Sigmoid colon (tissue), 7 donors: ENCODE results near the gene COLEC11. TPM values are rescaled to one million over a fixed set of nuclear protein-coding genes. Genes with fewer than 3 reads are reported as not detected.

Experiments
- DNase-seq: peaks from one replicate; pipeline ENCODE4 v3.0.0-alpha.2; 2019
- H3K27ac ChIP-seq, 4 donors: fragments of 200-600 bp; sonication (generic); one replicate each; pipeline ENCODE4 v1.5.1; 2016 to 2019; ENCODE audit warnings: mild to moderate bottlenecking in 1 of 4
- H3K27me3 ChIP-seq, 3 donors: fragments of 200-600 bp; sonication (generic); one replicate each; pipeline ENCODE4 v1.5.1; 2019; ENCODE audit warnings: mild to moderate bottlenecking in 1 of 3
- H3K36me3 ChIP-seq, 4 donors: fragments of 200-600 bp; sonication (generic); one replicate each; pipeline ENCODE4 v1.5.1; 2016 to 2019
- H3K4me1 ChIP-seq, 4 donors: fragments of 200-600 bp; sonication (generic); one replicate each; pipeline ENCODE4 v1.5.1; 2017 to 2019
- H3K4me3 ChIP-seq, 4 donors: fragments of 200-600 bp; sonication (generic); one replicate each; pipeline ENCODE4 v1.5.1; 2017 to 2019; ENCODE audit warnings: mild to moderate bottlenecking in 2 of 4, moderate library complexity in 1 of 4
- H3K9me3 ChIP-seq, 4 donors: fragments of 200-600 bp in 3 of 4; sonication (generic) in 3 of 4; one replicate each; pipeline versions ENCODE4 v1.5.1 to v1.6.1; 2013 to 2019
- EP300 ChIP-seq, 4 donors: sonication (generic); formaldehyde crosslinking; IDR thresholded peaks; one replicate each; pipeline ENCODE4 v1.6.1; 2017; ENCODE audit warnings: antibody characterized with exemption in 4 of 4
- POLR2A ChIP-seq, 2 donors: fragments of 450-650 bp; IDR thresholded peaks; one replicate each; pipeline ENCODE4 v1.6.1; 2016; ENCODE audit warnings: antibody characterized with exemption in 2 of 2, mild to moderate bottlenecking in 2 of 2, moderate library complexity in 2 of 2
- POLR2AphosphoS5 ChIP-seq, 4 donors: sonication (generic); formaldehyde crosslinking; IDR thresholded peaks; one replicate each; pipeline ENCODE4 v1.6.1; 2017; ENCODE audit warnings: antibody characterized with exemption in 4 of 4
- WGBS, 2 donors: extraction: QIAGEN DNeasy Blood & Tissue Kit; methylation state at CpG; one replicate each; pipeline ENCODE4 v1.1.7; 2013; 5-methylcytosine and 5-hydroxymethylcytosine counted together
- intact Hi-C: fragments of 100-400 bp; cut with DNase I; formaldehyde crosslinking; loops from one replicate; pipeline ENCODE4 v1.15.1; 2023
- polyA plus RNA-seq, 3 donors: library from polyadenylated mRNA; stranded (reverse); fragments of 200-250 nt; gene quantifications; one replicate each; pipeline ENCODE4 v1.2.3, GENCODE V29; 2013
- total RNA-seq, 4 donors: library from RNA; depleted of rRNA; stranded (reverse); fragments of >200 nt; gene quantifications; one replicate each; pipeline ENCODE4 v1.1.0, GENCODE V29; 2016
- TF ChIP-seq, protein P1 (sequence below), 4 experiments: fragments of 450-650 bp in 3 of 4; fragments of 200-600 bp in 1 of 4; IDR thresholded peaks; one replicate each; pipeline ENCODE4 v1.5.1; 2016 to 2019; ENCODE audit warnings: antibody characterized with exemption in 4 of 4, mild to moderate bottlenecking in 3 of 4, moderate library complexity in 2 of 4
- donor health status: healthy with polysubstance abuse.
- donor health status: Bipolar disorder and iron deficiency.
- donor health status: healthy.

COLEC11 gene
- total and polyA plus RNA-seq, 7 donors = 0.92 to 8.2 (median 2.9) TPM

DNA sequence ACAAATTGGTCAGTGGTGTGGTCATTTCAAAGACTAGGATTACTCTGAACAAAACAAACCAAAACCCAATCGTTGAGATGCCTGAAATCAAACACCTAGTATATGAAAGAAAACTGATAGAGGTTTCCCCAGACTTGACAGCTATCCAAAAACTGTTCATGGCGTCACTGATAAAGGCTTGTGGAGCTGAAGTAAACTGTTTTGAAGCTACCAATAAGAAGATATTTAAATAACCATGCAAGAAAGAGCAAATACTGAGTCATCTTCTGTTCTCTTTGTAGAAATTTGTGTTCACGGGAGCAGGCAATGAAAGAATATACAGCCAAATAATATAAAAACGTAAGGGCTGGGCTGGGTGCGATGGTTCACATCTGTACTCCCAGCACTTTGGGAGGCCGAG is 7.5 kb upstream of the COLEC11 start:
- peak overlapping the region in 1 of 4 donors; percentile 20 for H3K27ac ChIP-seq

DNA sequence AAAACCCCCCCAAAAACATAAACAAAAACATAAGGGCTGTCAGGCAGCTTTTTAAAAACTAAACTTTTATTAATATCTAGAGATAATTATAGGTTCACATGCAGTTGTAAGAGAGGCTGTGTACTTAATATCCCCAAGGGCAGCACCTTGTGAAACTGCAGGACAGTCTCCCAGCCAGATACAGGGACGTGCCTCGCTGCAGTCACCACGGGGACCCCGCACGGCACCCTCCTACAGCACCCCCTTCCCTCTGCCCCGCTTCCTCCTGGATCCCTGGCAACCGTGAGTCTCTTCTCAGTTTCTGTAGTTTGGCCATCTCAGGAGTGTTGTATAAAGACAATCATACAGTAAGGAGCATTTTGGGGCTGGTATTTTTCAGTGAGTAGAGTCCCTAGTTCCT is 6.8 kb upstream of the COLEC11 start:
- no peak overlapping the region for H3K27ac ChIP-seq
- no peak for DNase-seq
- H3K4me3 ChIP-seq = no peak overlapping the region
- peaks cover 0 to 19% (median 16%) of the 10 kb centered on the region in 4 donors for H3K4me1 ChIP-seq
- H3K9me3 ChIP-seq = no peaks in the 10 kb centered on the region
- peaks cover 0 to 13% (median 0%) of the 10 kb centered on the region in 4 donors for H3K36me3 ChIP-seq
- 93 to 94% methylated on average over 7 of the region's 7 CpGs for WGBS, 2 donors
- no peaks in the 10 kb centered on the region for H3K27me3 ChIP-seq
- intact Hi-C loops = no loop called here
- TF ChIP-seq, protein P1, sequence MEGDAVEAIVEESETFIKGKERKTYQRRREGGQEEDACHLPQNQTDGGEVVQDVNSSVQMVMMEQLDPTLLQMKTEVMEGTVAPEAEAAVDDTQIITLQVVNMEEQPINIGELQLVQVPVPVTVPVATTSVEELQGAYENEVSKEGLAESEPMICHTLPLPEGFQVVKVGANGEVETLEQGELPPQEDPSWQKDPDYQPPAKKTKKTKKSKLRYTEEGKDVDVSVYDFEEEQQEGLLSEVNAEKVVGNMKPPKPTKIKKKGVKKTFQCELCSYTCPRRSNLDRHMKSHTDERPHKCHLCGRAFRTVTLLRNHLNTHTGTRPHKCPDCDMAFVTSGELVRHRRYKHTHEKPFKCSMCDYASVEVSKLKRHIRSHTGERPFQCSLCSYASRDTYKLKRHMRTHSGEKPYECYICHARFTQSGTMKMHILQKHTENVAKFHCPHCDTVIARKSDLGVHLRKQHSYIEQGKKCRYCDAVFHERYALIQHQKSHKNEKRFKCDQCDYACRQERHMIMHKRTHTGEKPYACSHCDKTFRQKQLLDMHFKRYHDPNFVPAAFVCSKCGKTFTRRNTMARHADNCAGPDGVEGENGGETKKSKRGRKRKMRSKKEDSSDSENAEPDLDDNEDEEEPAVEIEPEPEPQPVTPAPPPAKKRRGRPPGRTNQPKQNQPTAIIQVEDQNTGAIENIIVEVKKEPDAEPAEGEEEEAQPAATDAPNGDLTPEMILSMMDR (IDR thresholded peaks at IDR 0.05) = no peak
- TF ChIP-seq POLR2AphosphoS5 (IDR thresholded peaks at IDR 0.05) (no peak), EP300 (IDR thresholded peaks at IDR 0.05) (no peak), POLR2A (IDR thresholded peaks at IDR 0.05) (no peak)

More for the DNA sequence above, 7.5 kb upstream of the COLEC11 start:
- no peak for TF ChIP-seq POLR2A (IDR thresholded peaks at IDR 0.05)
- TF ChIP-seq, protein P1 (IDR thresholded peaks at IDR 0.05) = no peak
- TF ChIP-seq POLR2AphosphoS5 (IDR thresholded peaks at IDR 0.05) = no peak
- TF ChIP-seq EP300 (IDR thresholded peaks at IDR 0.05) = no peak
- 80 to 86% methylated on average over 6 of the region's 6 CpGs for WGBS, 2 donors
- no peak for DNase-seq
- H3K27me3 ChIP-seq = no peaks in the 10 kb centered on the region
- intact Hi-C loops = no loop called here
- peaks cover 0 to 19% (median 16%) of the 10 kb centered on the region in 4 donors for H3K4me1 ChIP-seq
- H3K4me3 ChIP-seq = no peak overlapping the region
- H3K36me3 ChIP-seq = peaks cover 0 to 18% (median 0%) of the 10 kb centered on the region in 4 donors
- H3K9me3 ChIP-seq = no peaks in the 10 kb centered on the region

- Histone ChIP-seq H3K4me3 (no peak overlapping the region), H3K36me3 (peaks cover 0 to 3% (median 0%) of the 10 kb centered on the region in 4 donors), H3K27me3 (no peaks in the 10 kb centered on the region), H3K9me3 (no peaks in the 10 kb centered on the region), H3K27ac (no peak overlapping the region), H3K4me1 (peaks cover 0 to 19% (median 16%) of the 10 kb centered on the region in 4 donors)
- TF ChIP-seq POLR2AphosphoS5 (IDR thresholded peaks at IDR 0.05) (no peak), POLR2A (IDR thresholded peaks at IDR 0.05) (no peak), EP300 (IDR thresholded peaks at IDR 0.05) (no peak)
- TF ChIP-seq, protein P1 (IDR thresholded peaks at IDR 0.05) = no peak
- WGBS, 2 donors = 90 to 92% methylated on average over 11 of the region's 11 CpGs
- intact Hi-C loops = no loop called here
- no peak for DNase-seq
These were observed 5.8 kb upstream of the COLEC11 start for GRCh38 chr2:3589086-3589485.

GRCh38 chr2:3595404-3595803 is 492 bp downstream of the COLEC11 start:
- 94 to 95% methylated on average over 11 of the region's 11 CpGs for WGBS, 2 donors
- Histone ChIP-seq H3K36me3 (no peaks in the 10 kb centered on the region), H3K27me3 (no peaks in the 10 kb centered on the region), H3K4me1 (peaks cover 0 to 12% (median 6%) of the 10 kb centered on the region in 4 donors), H3K27ac (no peak overlapping the region), H3K9me3 (no peaks in the 10 kb centered on the region), H3K4me3 (no peak overlapping the region)
- intact Hi-C loops = no loop called here
- TF ChIP-seq POLR2AphosphoS5 (IDR thresholded peaks at IDR 0.05) = no peak
- TF ChIP-seq, protein P1 (IDR thresholded peaks at IDR 0.05) = no peak
- TF ChIP-seq POLR2A (IDR thresholded peaks at IDR 0.05) = no peak
- TF ChIP-seq EP300 (IDR thresholded peaks at IDR 0.05) = no peak
- DNase-seq = no peak

DNA sequence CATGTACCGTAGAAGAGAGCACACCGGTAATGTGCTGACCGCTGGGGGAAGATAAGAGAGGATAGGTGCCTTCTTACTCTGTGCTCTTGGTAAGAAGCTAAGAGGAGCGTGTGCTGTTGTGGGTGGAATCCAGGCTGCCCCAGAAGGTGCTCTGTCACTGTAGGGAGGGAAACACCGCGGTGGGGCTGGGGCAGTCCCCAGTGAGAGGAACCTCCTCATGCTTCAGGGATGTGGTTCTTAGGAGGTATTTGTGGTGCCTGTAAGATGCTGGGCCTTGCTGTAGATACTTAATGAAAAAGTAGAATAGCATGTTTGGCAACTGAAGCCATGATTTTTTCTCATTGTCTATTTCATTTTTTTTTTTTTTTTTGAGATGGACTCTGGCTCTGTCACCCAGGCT is 1.1 kb downstream of the COLEC11 start:
- Histone ChIP-seq H3K27ac (no peak overlapping the region), H3K27me3 (no peaks in the 10 kb centered on the region), H3K4me3 (no peak overlapping the region), H3K9me3 (no peaks in the 10 kb centered on the region), H3K36me3 (no peaks in the 10 kb centered on the region), H3K4me1 (peaks cover 0 to 12% (median 6%) of the 10 kb centered on the region in 4 donors)
- TF ChIP-seq POLR2A (IDR thresholded peaks at IDR 0.05) (no peak), POLR2AphosphoS5 (IDR thresholded peaks at IDR 0.05) (no peak), EP300 (IDR thresholded peaks at IDR 0.05) (no peak)
- TF ChIP-seq, protein P1 (IDR thresholded peaks at IDR 0.05) = no peak
- 76 to 93% methylated on average over 6 of the region's 6 CpGs for WGBS, 2 donors
- DNase-seq = no peak
- intact Hi-C loops = no loop called here
